Measurements from ENCODE around the gene MASP1. TPM values are rescaled to one million over a fixed set of nuclear protein-coding genes. Genes with fewer than 3 reads are reported as not detected.

The MASP1 gene
- total RNA-seq, 1 experiment from 2014 or later = not detected

- no peaks in the 10 kb centered on the region for H3K4me1 ChIP-seq (ENCODE audit: control insufficient read depth, insufficient read depth, low read length)
- CTCF ChIA-PET = interaction anchor here (1.0 kb wide), 1 partner anchor 103 kb away, joined by 3 read pairs; no protein-coding TSS in a partner anchor
- H3K4me3 ChIP-seq (ENCODE audit: low read depth in 2 of 2, low read length in 2 of 2) = no peak overlapping the region
- intact Hi-C loops (cut with micrococcal nuclease; ENCODE audit: unreplicated experiment) (no loop called here), in situ Hi-C loops (cut with HindIII; ENCODE audit: low pct_unique_long_range_greater_than_20kb, low sequenced_read_pairs) (no loop called here)
- H3K27ac ChIP-seq (ENCODE audit: low read length) = no peak overlapping the region
- no peaks in the 10 kb centered on the region for H3K9me3 ChIP-seq (ENCODE audit: control insufficient read depth, insufficient read depth, low read depth, low read length)
- ATAC-seq (no peak), DNase-seq (ENCODE audit: low read depth, low spot score) (no peak)
- no peak for TF ChIP-seq CTCF (IDR thresholded peaks at IDR 0.05)
- no peak for TF ChIP-seq TCF7L2 (IDR thresholded peaks at IDR 0.05; ENCODE audit: low read depth, low read length)
- TF ChIP-seq POLR2AphosphoS5 (IDR thresholded peaks at IDR 0.05; ENCODE audit: low read depth, low read length) = no peak
- TF ChIP-seq REST (IDR thresholded peaks at IDR 0.05; ENCODE audit: insufficient read depth in 1 of 2, low read depth in 2 of 2, low read length in 1 of 2) = no peak
- TF ChIP-seq SIN3A (IDR thresholded peaks at IDR 0.05; ENCODE audit: borderline replicate concordance, insufficient read depth, low read depth, low read length) = no peak
- no TSS peak for BruUV-seq (replicated peaks)
- POLR2A ChIA-PET = no interaction called here
- no peaks in the 10 kb centered on the region for H3K36me3 ChIP-seq (ENCODE audit: control insufficient read depth, insufficient read depth, low read length)
- peaks cover 18% of the 10 kb centered on the region for H3K27me3 ChIP-seq (ENCODE audit: control insufficient read depth, insufficient read depth, low read length)
Measured at GRCh38 chr3:187215460-187215859, 76.1 kb downstream of the MASP1 start.

- no peak for DNase-seq (ENCODE audit: low read depth, low spot score)
- ChIA-PET CTCF (no interaction called here), POLR2A (no interaction called here)
- no peaks in the 10 kb centered on the region for H3K4me1 ChIP-seq (ENCODE audit: control insufficient read depth, insufficient read depth, low read length)
- H3K4me3 ChIP-seq (ENCODE audit: low read depth in 2 of 2, low read length in 2 of 2) = no peak overlapping the region
- no peaks in the 10 kb centered on the region for H3K36me3 ChIP-seq (ENCODE audit: control insufficient read depth, insufficient read depth, low read length)
- TF ChIP-seq TCF7L2 (IDR thresholded peaks at IDR 0.05; ENCODE audit: low read depth, low read length) = no peak
- no peak for TF ChIP-seq CTCF (IDR thresholded peaks at IDR 0.05)
- no peak for TF ChIP-seq SIN3A (IDR thresholded peaks at IDR 0.05; ENCODE audit: borderline replicate concordance, insufficient read depth, low read depth, low read length)
- TF ChIP-seq REST (IDR thresholded peaks at IDR 0.05; ENCODE audit: insufficient read depth in 1 of 2, low read depth in 2 of 2, low read length in 1 of 2) = no peak
- TF ChIP-seq POLR2AphosphoS5 (IDR thresholded peaks at IDR 0.05; ENCODE audit: low read depth, low read length) = no peak
- BruUV-seq (replicated peaks) = no TSS peak
- H3K9me3 ChIP-seq (ENCODE audit: control insufficient read depth, insufficient read depth, low read depth, low read length) = no peaks in the 10 kb centered on the region
- H3K27ac ChIP-seq (ENCODE audit: low read length) = no peak overlapping the region
- peaks cover 24% of the 10 kb centered on the region for H3K27me3 ChIP-seq (ENCODE audit: control insufficient read depth, insufficient read depth, low read length)
- intact Hi-C loops (cut with micrococcal nuclease; ENCODE audit: unreplicated experiment) = no loop called here
- in situ Hi-C loops (cut with HindIII; ENCODE audit: low pct_unique_long_range_greater_than_20kb, low sequenced_read_pairs) = no loop called here
- no peak for ATAC-seq
Measured at GRCh38 chr3:187213616-187214015, 77.9 kb downstream of the MASP1 start.
